Measurements from ENCODE around the gene TRAF3IP3. TPM values are rescaled to one million over a fixed set of nuclear protein-coding genes. Genes with fewer than 3 reads are reported as not detected.

TRAF3IP3 gene
- total and polyA plus RNA-seq, 2 of the 13 experiments (the other 11 are each of a cell fraction or from before 2014, with no cell fraction given) = not detected

GRCh38 chr1:209827384-209828262 is 71.8 kb downstream of the TRAF3IP3 start, which contains the start of gene UTP25 (continued):
- no peak for TF ChIP-seq SUZ12 (IDR thresholded peaks at IDR 0.05; ENCODE audit: low read depth, low read length)
- TF ChIP-seq ZNF331 (CRISPR knock-in tag; IDR thresholded peaks at IDR 0.05) = peak; percentile 80; the same call in 1 of the 2 replicates
- TF ChIP-seq KLF16 (CRISPR knock-in tag; IDR thresholded peaks at IDR 0.05) = peak in 1 of 2 experiments; percentile 90; a peak in 1 of 4 replicates
- TF ChIP-seq, protein P1, sequence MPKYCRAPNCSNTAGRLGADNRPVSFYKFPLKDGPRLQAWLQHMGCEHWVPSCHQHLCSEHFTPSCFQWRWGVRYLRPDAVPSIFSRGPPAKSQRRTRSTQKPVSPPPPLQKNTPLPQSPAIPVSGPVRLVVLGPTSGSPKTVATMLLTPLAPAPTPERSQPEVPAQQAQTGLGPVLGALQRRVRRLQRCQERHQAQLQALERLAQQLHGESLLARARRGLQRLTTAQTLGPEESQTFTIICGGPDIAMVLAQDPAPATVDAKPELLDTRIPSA (CRISPR knock-in tag; IDR thresholded peaks at IDR 0.05; ENCODE audit: borderline replicate concordance) = no peak
- no peak for TF ChIP-seq ZNF530 (CRISPR knock-in tag; IDR thresholded peaks at IDR 0.05; ENCODE audit: low read depth)
- TF ChIP-seq, protein P2, sequence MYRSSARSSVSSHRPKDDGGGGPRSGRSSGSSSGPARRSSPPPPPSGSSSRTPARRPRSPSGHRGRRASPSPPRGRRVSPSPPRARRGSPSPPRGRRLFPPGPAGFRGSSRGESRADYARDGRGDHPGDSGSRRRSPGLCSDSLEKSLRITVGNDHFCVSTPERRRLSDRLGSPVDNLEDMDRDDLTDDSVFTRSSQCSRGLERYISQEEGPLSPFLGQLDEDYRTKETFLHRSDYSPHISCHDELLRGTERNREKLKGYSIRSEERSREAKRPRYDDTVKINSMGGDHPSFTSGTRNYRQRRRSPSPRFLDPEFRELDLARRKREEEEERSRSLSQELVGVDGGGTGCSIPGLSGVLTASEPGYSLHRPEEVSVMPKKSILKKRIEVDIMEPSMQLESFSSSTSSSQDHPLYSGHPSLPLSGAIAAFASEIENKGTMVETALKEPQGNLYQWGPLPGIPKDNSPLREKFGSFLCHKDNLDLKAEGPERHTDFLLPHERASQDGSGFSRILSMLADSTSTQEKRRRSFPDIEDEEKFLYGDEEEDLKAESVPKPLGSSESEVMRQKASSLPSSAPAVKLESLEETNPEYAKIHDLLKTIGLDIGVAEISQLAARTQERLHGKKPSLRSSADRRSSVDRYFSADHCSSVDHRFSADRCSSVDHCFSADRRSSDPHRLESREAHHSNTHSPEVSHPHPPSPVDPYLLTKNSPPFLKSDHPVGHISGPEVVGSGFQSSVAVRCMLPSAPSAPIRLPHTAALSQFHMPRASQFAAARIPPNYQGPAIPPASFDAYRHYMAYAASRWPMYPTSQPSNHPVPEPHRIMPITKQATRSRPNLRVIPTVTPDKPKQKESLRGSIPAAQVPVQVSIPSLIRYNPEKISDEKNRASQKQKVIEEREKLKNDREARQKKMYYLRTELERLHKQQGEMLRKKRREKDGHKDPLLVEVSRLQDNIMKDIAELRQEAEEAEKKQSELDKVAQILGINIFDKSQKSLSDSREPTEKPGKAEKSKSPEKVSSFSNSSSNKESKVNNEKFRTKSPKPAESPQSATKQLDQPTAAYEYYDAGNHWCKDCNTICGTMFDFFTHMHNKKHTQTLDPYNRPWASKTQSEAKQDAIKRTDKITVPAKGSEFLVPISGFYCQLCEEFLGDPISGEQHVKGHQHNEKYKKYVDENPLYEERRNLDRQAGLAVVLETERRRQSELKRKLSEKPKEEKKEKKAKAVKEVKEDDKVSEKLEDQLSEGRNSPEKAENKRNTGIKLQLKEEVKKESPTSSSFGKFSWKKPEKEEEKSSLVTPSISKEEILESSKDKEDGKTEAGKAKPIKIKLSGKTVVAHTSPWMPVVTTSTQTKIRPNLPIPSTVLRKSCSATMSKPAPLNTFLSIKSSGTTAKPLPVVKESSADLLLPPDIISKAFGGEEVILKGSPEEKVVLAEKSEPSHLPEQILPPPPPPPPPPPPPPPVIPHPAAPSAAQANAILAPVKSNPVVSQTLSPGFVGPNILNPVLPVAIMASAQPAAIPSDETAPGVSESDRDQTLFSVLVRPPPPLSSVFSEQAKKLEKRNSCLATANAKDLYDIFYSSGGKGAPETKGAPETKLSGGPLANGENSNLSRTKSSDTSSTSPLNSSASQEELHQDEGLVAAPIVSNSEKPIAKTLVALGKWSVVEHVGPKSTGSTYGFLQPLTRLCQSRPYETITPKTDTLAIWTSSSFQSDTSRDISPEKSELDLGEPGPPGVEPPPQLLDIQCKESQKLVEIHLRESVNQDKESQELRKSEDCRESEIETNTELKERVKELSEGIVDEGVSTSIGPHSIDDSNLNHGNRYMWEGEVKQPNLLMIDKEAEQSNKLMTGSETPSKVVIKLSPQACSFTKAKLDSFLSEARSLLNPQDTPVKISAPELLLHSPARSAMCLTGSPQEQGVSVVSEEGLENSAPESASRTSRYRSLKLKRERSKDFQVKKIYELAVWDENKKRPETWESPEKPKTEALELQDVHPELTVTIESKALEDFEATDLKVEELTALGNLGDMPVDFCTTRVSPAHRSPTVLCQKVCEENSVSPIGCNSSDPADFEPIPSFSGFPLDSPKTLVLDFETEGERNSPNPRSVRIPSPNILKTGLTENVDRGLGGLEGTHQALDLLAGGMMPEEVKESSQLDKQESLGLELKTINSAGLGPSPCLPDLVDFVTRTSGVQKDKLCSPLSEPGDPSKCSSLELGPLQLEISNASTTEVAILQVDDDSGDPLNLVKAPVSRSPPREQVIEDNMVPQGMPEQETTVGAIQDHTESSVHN (CRISPR knock-in tag; IDR thresholded peaks at IDR 0.05) = peak; percentile 52; the same call in 1 of the 2 replicates
- TF ChIP-seq RNF2 (conservative IDR thresholded peaks at IDR 0.05; ENCODE audit: low read depth) = peak; percentile 90
- TF ChIP-seq ZNF558 (CRISPR knock-in tag; IDR thresholded peaks at IDR 0.05; ENCODE audit: borderline replicate concordance) = no peak
- no peak for TF ChIP-seq ZC3H13 (CRISPR knock-in tag; IDR thresholded peaks at IDR 0.05)
- TF ChIP-seq NR2C2 (CRISPR knock-in tag; IDR thresholded peaks at IDR 0.05; ENCODE audit: borderline replicate concordance) = peak; percentile 67
- peak; percentile 44 for TF ChIP-seq ZNF781 (CRISPR knock-in tag; IDR thresholded peaks at IDR 0.05; ENCODE audit: borderline replicate concordance, not compliant biosample characterization)
- TF ChIP-seq BORCS8-MEF2B (CRISPR knock-in tag; IDR thresholded peaks at IDR 0.05) = peak; percentile 17; the same call in 1 of the 2 replicates
- no peak for TF ChIP-seq PCBP1 (IDR thresholded peaks at IDR 0.05; ENCODE audit: borderline replicate concordance, low read depth, low read length)
- TF ChIP-seq ZNF703 (CRISPR knock-in tag; IDR thresholded peaks at IDR 0.05; ENCODE audit: borderline replicate concordance) = no peak
- TF ChIP-seq ZNF674 (CRISPR knock-in tag; IDR thresholded peaks at IDR 0.05; ENCODE audit: low read depth) = no peak
- no peak for TF ChIP-seq FIP1L1 (IDR thresholded peaks at IDR 0.05; ENCODE audit: borderline replicate concordance, insufficient read depth, low read depth, low read length)
- peak; percentile 78 for TF ChIP-seq ZNF792 (CRISPR knock-in tag; IDR thresholded peaks at IDR 0.05)
- TF ChIP-seq KLF9 (CRISPR knock-in tag; IDR thresholded peaks at IDR 0.05; ENCODE audit: low read depth) = peak; percentile 91; the same call in 1 of the 2 replicates
- TF ChIP-seq ZNF713 (CRISPR knock-in tag; IDR thresholded peaks at IDR 0.05) = no peak
- no peak for TF ChIP-seq ZNF776 (CRISPR knock-in tag; IDR thresholded peaks at IDR 0.05)

All from HepG2 (cell line).